GM21423 (cell line): Measurements from ENCODE around the gene SLCO1B3.
"Not testable (repeated sequence)": the region's sequence is repeated elsewhere in the genome, so short reads cannot be mapped to it uniquely, and the experiment has no call there.

Source experiments
- ATAC-seq: cut with Tn5 transposase; IDR thresholded peaks from one replicate; pipeline ENCODE4 v1.9.1; 2021; ENCODE audit warnings: mild to moderate bottlenecking, moderate library complexity; ENCODE audit not compliant: unreplicated experiment

SLCO1B3 gene, protein sequence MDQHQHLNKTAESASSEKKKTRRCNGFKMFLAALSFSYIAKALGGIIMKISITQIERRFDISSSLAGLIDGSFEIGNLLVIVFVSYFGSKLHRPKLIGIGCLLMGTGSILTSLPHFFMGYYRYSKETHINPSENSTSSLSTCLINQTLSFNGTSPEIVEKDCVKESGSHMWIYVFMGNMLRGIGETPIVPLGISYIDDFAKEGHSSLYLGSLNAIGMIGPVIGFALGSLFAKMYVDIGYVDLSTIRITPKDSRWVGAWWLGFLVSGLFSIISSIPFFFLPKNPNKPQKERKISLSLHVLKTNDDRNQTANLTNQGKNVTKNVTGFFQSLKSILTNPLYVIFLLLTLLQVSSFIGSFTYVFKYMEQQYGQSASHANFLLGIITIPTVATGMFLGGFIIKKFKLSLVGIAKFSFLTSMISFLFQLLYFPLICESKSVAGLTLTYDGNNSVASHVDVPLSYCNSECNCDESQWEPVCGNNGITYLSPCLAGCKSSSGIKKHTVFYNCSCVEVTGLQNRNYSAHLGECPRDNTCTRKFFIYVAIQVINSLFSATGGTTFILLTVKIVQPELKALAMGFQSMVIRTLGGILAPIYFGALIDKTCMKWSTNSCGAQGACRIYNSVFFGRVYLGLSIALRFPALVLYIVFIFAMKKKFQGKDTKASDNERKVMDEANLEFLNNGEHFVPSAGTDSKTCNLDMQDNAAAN

DNA sequence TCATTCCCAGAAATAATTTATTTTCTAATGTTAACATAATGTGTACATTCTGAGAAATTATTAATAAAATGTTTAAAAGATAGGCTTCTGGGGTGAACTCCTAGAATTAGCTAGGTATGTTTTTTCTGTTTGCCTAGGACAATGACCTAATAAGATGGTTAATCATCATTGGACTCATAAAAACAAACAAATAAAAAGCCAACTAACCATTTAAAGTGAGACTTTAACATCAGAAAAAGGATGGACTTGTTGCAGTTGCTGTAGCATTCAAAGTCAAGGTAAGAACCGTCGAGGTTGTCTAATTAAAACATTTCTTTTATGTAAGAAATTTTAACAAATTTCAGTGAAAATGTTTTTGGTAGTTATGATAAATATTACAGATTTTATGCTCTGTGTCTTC is at the start of gene SLCO1B3:
Gene SLCO1B3 (plus strand): TSS at position 219 of the 400 bp plus-strand sequence. CDS start 5,034 bp downstream, outside the sequence.
- no peak for ATAC-seq

DNA sequence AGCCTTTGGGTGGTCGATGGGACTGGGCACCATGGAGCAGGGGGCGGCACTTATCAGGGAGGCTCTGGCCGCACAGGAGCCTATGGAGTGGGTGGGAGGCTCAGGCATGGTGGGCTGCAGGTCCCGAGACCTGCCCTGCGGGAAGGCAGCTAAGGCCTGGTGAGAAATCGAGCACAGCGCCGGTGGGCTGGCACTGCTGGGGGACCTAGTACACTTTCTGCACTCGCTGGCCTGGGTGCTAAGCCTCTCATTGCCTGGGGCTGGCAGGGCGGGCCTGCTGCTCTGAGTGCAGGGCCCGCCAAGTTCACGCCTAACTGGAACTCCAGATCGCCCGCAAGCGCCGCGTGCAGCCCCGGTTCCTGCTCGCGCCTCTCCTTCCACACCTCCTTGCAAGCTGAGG is 33.1 kb upstream of the SLCO1B3 start:
- no peak for ATAC-seq

DNA sequence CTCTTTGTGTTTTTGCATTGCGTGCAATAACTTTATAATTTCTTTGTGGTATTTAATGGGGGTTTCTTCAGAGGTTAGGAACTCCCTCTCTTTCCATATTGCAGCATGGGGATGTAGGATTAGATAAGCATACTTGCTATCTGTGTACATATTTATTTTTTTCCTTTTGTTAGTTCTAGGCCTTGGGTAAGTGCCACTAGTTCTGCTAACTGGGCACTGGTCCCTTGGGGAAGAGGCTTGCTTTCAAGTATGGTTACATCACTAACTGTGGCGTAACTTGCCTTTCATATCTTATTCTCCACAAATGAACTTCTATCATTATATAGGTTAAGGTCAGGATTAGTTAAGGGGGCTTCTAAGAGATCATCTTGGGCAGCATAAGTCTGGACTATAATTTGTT is 31.5 kb upstream of the SLCO1B3 start:
- ATAC-seq, result no peak

- ATAC-seq, result not testable (repeated sequence)
Observed at GRCh38 chr12:20779971-20780370, 30.5 kb upstream of the SLCO1B3 start.

- ATAC-seq, result not testable (repeated sequence)
Observed at GRCh38 chr12:20783796-20784357, 26.6 kb upstream of the SLCO1B3 start.

DNA sequence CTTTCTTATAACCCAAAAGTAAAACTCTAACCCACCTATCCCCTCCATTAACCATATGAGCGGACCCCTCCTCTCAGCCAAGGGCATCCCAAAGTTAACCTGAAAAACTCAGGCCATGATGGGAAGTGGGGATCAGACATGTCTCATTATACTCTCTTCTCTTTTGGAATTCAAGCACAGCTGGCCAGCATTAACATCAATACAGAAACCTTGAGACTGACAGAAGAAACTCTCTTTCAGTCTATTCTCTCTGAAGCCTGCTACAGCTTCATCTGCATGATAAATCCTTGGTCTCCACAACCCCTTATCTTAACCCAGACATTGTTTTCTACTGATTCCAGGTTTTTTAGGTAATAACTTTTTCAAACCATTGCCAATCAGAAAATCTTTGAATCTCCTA is 17.5 kb upstream of the SLCO1B3 start:
- no peak for ATAC-seq

- no peak for ATAC-seq
Observed at GRCh38 chr12:20798554-20798953, 12.0 kb upstream of the SLCO1B3 start.

- ATAC-seq, result no peak
Observed at GRCh38 chr12:20800160-20800559, 10.3 kb upstream of the SLCO1B3 start.

DNA sequence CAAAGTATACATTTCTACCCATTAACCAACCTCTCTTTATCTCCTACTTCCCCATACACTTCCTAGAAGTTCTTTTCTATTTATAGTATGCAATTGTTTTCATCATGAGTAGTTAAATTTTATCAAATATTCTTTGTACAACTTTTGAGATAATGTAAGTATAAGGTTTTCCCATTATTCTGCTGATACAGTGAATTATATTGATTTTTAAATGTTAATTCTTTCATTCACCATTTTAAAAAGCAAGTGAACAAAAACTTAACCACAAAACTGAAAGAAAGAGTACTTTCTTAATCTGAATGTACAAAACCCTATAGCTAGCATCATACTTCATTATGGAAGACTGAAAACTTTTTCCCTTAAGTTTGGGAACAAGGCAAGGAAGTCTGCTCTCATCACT is 9.5 kb upstream of the SLCO1B3 start:
- ATAC-seq, result no peak

DNA sequence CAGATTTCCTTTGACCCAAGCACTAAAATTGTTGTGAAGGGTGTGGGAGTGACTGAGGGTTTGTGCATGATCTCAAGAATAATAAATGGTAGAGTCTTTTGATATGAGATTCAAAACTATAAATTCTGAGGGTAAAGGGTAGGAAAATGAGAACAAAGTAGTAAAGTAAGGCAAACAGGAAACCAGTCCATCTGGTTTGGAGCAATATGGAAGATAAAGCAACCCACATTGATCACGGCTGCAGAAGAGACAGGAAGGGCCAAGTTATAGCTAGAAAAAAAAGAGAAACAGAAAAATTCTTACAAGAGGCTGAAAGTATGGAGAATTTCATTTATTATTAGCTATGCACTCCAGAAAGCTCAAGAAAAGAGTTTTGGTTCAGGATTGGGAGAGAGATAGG is 4.6 kb upstream of the SLCO1B3 start:
- no peak for ATAC-seq

DNA sequence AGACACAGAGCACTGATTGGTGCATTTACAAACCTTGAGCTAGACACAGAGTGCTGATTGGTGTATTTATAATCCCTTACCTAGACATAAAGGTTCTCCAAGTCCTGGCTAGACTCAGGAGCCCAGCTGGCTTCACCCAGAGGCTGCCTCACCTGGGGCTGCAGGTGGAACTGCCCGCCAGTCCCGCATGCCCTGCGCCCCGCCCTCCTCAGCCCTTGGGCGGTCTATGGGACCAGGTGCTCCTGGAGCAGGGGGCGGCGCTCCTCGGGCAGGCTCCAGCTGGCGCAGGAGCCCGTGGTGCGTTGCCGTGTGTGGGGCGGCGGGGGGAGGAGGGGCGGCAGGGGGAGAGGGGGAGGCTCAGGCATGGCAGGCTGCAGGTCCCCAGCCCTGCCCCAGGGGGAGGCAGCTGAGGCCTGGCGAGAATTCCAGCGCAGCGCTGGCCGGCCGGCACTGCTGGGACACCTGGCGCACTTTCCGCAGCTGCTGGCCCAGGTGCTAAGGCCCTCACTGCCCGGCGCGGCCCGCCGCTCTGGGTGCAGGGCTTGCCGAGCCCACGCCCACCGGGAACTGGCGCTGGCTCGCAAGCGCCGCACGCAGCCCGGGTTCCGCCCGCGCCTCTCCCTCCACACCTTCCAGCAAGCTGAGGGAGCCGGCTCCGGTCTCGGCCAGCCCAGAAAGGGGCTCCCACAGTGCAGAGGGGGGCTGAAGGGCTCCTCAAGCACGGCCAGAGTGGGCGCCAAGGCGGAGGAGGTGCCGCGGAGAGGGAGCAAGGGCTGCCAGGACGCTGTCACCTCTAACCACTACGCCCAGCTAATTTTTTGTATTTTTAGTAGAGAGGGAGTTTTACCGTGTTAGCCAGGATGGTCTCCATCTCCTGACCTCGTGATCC is 3.1 kb upstream of the SLCO1B3 start:
- no peak for ATAC-seq

- no peak for ATAC-seq
Observed at GRCh38 chr12:20808521-20808920, 2.0 kb upstream of the SLCO1B3 start.

- ATAC-seq, result no peak
Observed at GRCh38 chr12:20815574-20815973, 5.1 kb downstream of the SLCO1B3 start.

GRCh38 chr12:20822415-20822814 is 11.9 kb downstream of the SLCO1B3 start:
- no peak for ATAC-seq

GRCh38 chr12:20822925-20823324 is 12.4 kb downstream of the SLCO1B3 start:
- no peak for ATAC-seq

GRCh38 chr12:20829919-20830318 is 19.4 kb downstream of the SLCO1B3 start:
- no peak for ATAC-seq

DNA sequence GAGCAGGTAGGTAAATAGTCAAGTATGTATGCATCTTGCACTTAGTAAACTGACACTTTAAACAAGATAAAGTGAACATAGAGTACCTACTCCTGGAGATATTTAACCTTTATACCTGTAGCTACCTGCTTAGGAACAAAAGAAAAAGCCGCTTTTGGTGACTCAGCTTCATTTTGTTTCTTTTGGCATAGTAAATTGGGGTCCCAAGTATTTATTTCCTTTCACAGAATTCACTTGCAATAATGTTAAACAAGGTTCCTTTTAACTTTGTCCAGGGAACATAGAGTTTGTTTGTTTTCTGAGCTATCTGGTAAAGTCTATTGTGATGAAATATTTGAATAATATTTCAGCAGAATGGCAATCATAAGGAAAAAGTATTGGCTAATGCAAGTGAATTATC is 20.0 kb downstream of the SLCO1B3 start:
- ATAC-seq, result no peak

- no peak for ATAC-seq
Observed at GRCh38 chr12:20832911-20833310, 22.4 kb downstream of the SLCO1B3 start.

DNA sequence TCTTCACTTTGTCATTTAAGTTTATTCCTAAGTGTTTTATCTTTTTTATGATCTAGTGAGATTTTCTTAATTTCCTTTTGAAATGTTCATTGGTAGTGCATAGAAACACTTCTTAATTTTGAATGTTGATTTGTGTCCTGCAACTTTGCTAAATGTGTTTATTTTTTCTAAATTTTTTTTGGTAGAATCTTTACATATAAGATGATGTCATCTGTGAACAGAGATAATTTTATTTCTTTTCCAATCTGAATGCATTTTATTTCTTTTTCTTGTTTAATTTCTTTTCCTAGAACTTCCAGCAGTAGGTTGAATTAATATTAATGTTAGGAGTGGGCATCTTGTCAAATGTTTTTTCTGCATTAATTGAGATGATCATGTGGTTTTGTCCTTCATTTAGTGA is 42.1 kb downstream of the SLCO1B3 start:
- ATAC-seq, result no peak

DNA sequence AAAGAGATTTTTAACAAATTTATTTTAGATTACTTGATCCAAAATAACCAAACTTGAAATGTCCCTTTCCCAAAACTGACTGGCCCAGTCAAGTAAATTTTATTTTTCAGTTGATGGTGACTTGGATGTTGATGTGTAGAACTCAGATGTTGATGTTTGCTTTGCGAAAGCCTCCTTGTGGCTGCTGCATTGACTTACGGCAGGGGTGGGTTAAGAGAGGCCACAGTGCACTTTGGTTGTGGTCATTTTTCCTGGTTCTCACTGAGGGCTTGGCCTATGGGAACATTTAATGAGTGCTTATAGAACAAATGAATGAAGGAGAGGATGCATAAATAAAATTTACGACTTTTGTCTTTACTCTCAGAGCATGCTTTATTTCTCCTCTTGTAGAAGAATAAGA is 52.6 kb downstream of the SLCO1B3 start:
- ATAC-seq, result no peak

GRCh38 chr12:20865873-20866272 is 55.4 kb downstream of the SLCO1B3 start:
- ATAC-seq, result no peak
